K562 (cell line): ENCODE results near the gene HSPA4. TPM values are rescaled to one million over a fixed set of nuclear protein-coding genes. Genes with fewer than 3 reads are reported as not detected.

ENCODE experiments used
- ATAC-seq: fragments of 200-7000 bp; cut with Tn5 transposase; 3 replicates; pipeline ENCODE4 v1.9.1; 2020; ENCODE audit warnings: moderate library complexity
- BruUV-seq: library from RNA; stranded (reverse); fragments of 400-500 nt; replicated peaks from 2 replicates; lab custom pipeline; 2021; lab: Mats Ljungman, UMichigan
- CTCF ChIA-PET: fragments of 300-600 bp; formaldehyde crosslinking; extraction: SDS; loops from one replicate; lab custom pipeline; 2021; ENCODE audit warnings: low intra/inter-chr PET ratio; lab: Yijun Ruan, JAX
- POLR2A ChIA-PET: fragments of 300-600, 350-650 bp; sonication (Branson Sonifier 250); formaldehyde crosslinking; extraction: SDS; loops from one replicate; lab custom pipeline; 2021; ENCODE audit warnings: antibody characterized with exemption, inconsistent platforms; lab: Yijun Ruan, JAX
- DNase-seq, 4 experiments: peaks; one replicate each; pipeline versions ENCODE4 v3.0.0 to v3.0.0-alpha.2; 2011 to 2018; ENCODE audit warnings: low spot score in 3 of 4, mixed read lengths in 3 of 4; ENCODE audit errors: extremely low read depth in 1 of 4
- FAIRE-seq: peaks from 2 replicates; lab custom pipeline; 2011; peaks lifted over from hg19 to GRCh38; lab: Jason Lieb, UNC
- H2AFZ ChIP-seq: 2 replicates; pipeline ENCODE4 v1.6.0; 2011; ENCODE audit warnings: low read depth, low read length, control low read depth, inconsistent platforms
- H3K27ac ChIP-seq: fragments of 200-600 bp; 3 replicates; pipeline ENCODE4 v1.8.0; 2011; ENCODE audit warnings: low read depth, mild to moderate bottlenecking, control low read depth, inconsistent platforms, low read length, moderate library complexity, mixed read lengths; ENCODE audit errors: extremely low read depth
- H3K27me3 ChIP-seq, 2 experiments: fragments of 300-600 bp in 1 of 2; 2 replicates in 1 of 2; 3 replicates in 1 of 2; pipeline versions ENCODE4 v1.6.0 to v1.8.0; 2011; ENCODE audit warnings: inconsistent platforms in 2 of 2, low read length in 2 of 2, mild to moderate bottlenecking in 1 of 2, mixed read lengths in 1 of 2, moderate library complexity in 1 of 2; ENCODE audit not compliant: control insufficient read depth in 2 of 2, insufficient read depth in 2 of 2
- H3K36me3 ChIP-seq: fragments of 300-600 bp; 3 replicates; pipeline ENCODE4 v1.8.0; 2011; ENCODE audit warnings: mild to moderate bottlenecking, low read length, inconsistent platforms; ENCODE audit not compliant: control insufficient read depth, insufficient read depth
- H3K4me1 ChIP-seq, 2 experiments: fragments of 200-600 bp in 1 of 2; replicated peaks in 1 of 2; 2 replicates in 1 of 2; 3 replicates in 1 of 2; pipeline versions ENCODE4 v1.5.1 to v1.8.0; 2011; ENCODE audit warnings: inconsistent platforms in 2 of 2, low read length in 2 of 2, mild to moderate bottlenecking in 1 of 2, mixed read lengths in 1 of 2, moderate library complexity in 1 of 2; ENCODE audit not compliant: control insufficient read depth in 2 of 2, insufficient read depth in 2 of 2
- H3K4me2 ChIP-seq: 2 replicates; pipeline ENCODE4 v1.6.1; 2011; ENCODE audit warnings: low read length, control low read depth, inconsistent platforms, mixed read lengths; ENCODE audit not compliant: insufficient read depth
- H3K4me3 ChIP-seq: fragments of 200-600 bp; sonication (generic), shearing (Covaris generic); 2 replicates; pipeline ENCODE4 v1.5.1; 2016; ENCODE audit warnings: control low read depth, inconsistent platforms
- H3K79me2 ChIP-seq: fragments of 200-600 bp; 3 replicates; pipeline ENCODE4 v1.8.0; 2011; ENCODE audit warnings: low read length, inconsistent platforms; ENCODE audit not compliant: control insufficient read depth, insufficient read depth
- H3K9ac ChIP-seq, 2 experiments: 2 replicates each; pipeline versions ENCODE4 v1.6.0 to v1.6.1; 2011; ENCODE audit warnings: low read depth in 2 of 2, low read length in 2 of 2, control low read depth in 1 of 2, inconsistent platforms in 1 of 2, mild to moderate bottlenecking in 1 of 2, mixed read lengths in 1 of 2; ENCODE audit not compliant: insufficient read depth in 1 of 2
- H3K9me1 ChIP-seq: one replicate; pipeline ENCODE4 v1.6.0; 2011; ENCODE audit warnings: inconsistent platforms, mild to moderate bottlenecking, low read length, moderate library complexity; ENCODE audit not compliant: control insufficient read depth, insufficient read depth
- H3K9me3 ChIP-seq: replicated peaks from 2 replicates; pipeline ENCODE4 v1.5.1; 2011; ENCODE audit warnings: low read depth, low read length, inconsistent platforms; ENCODE audit not compliant: control insufficient read depth, insufficient read depth
- H4K20me1 ChIP-seq: replicated peaks from 2 replicates; pipeline ENCODE4 v1.6.1; 2011; ENCODE audit warnings: low read length, inconsistent platforms, mixed read lengths; ENCODE audit not compliant: control insufficient read depth, insufficient read depth
- CBX1 ChIP-seq: sonication (generic); IDR thresholded peaks from 2 replicates; pipeline ENCODE4 v1.6.1; 2016; ENCODE audit warnings: antibody characterized with exemption, low read depth, mild to moderate bottlenecking
- HMG20A ChIP-seq: fragments of 450-650 bp; formaldehyde crosslinking; conservative IDR thresholded peaks from 2 replicates; pipeline ENCODE4 v1.4.0; 2020; ENCODE audit warnings: mild to moderate bottlenecking, mixed read lengths
- POLR3G ChIP-seq: IDR thresholded peaks from 2 replicates; pipeline ENCODE4 v1.6.1; 2011; ENCODE audit not compliant: insufficient read length, insufficient replicate concordance; ENCODE audit errors: extremely low read depth
- SNRNP70 ChIP-seq: fragments of 200-400 bp; formaldehyde crosslinking; optimal IDR thresholded peaks from 2 replicates; pipeline ENCODE3; 2017; ENCODE audit warnings: low read depth, low read length
- TEAD2 ChIP-seq: fragments of 450-650 bp; IDR thresholded peaks from 2 replicates; pipeline ENCODE4 v1.6.1; 2016; ENCODE audit warnings: missing genetic modification characterization, control low read depth, missing compliant biosample characterization
- ZBTB17 ChIP-seq: fragments of 450-650 bp; formaldehyde crosslinking; IDR thresholded peaks from 2 replicates; pipeline ENCODE4 v1.4.0; 2020; ENCODE audit warnings: mild to moderate bottlenecking
- ZBTB7A ChIP-seq: IDR thresholded peaks from 2 replicates; pipeline ENCODE4 v1.6.1; 2011; ENCODE audit warnings: low read depth, mild to moderate bottlenecking, low read length, moderate library complexity, borderline replicate concordance; ENCODE audit not compliant: control insufficient read depth
- WGBS: fragments of 100-300 bp; shearing (Covaris generic); methylation state at CpG from one replicate; pipeline ENCODE4 v1.1.6; 2016; ENCODE audit warnings: low coverage, mixed read lengths; ENCODE audit not compliant: insufficient coverage; ENCODE audit errors: missing lambda C conversion rate; 5-methylcytosine and 5-hydroxymethylcytosine counted together
- in situ Hi-C: fragments of 300-500 bp; cut with MboI; formaldehyde crosslinking; loops from 4 replicates; pipeline ENCODE4 v1.15.0; 2018; ENCODE audit warnings: inconsistent platforms, mixed read lengths
- intact Hi-C: fragments of 100-400 bp; cut with micrococcal nuclease; formaldehyde crosslinking; loops from 2 replicates; pipeline ENCODE4 v1.14.2; 2022
- polyA plus RNA-seq, 8 experiments: library from polyadenylated mRNA; depleted of rRNA in 4 of 8; stranded (reverse) in 5 of 8; unstranded in 3 of 8; fragments of >200 nt; fragmentation: Nextera tagmentation in 2 of 8; fragmentation: Illumina TruSeq in 1 of 8; extraction: Ambion mirVana in 2 of 8; extraction: Trizol in 1 of 8; gene quantifications; 2 replicates each; pipeline versions ENCODE4 v1.2.1 to v1.2.3, GENCODE V29; 2011 to 2014; ENCODE audit warnings: inconsistent platforms in 1 of 8, missing spikeins in 1 of 8
- total RNA-seq, 7 experiments: library from RNA; depleted of rRNA in 6 of 7; stranded (reverse); fragments of >200 nt in 6 of 7; fragmentation: Illumina TruSeq in 2 of 7; extraction: Trizol in 2 of 7; gene quantifications; 2 replicates each; pipeline versions ENCODE4 v1.2.1 to v1.2.3, GENCODE V29; 2011 to 2021; ENCODE audit warnings: low replicate concordance in 1 of 7
- TF ChIP-seq, protein P1 (sequence below): fragments of 450-650 bp; IDR thresholded peaks from 2 replicates; pipeline ENCODE4 v1.6.1; 2016; ENCODE audit warnings: missing biosample characterization, missing genetic modification characterization
- TF ChIP-seq, protein P2 (sequence below): sonication (generic); formaldehyde crosslinking; IDR thresholded peaks from 2 replicates; pipeline ENCODE4 v1.8.0; 2022; ENCODE audit warnings: mild to moderate bottlenecking, low read depth, missing genetic modification reagents
- TF ChIP-seq, protein P3 (sequence below): sonication (generic); formaldehyde crosslinking; IDR thresholded peaks from 2 replicates; pipeline ENCODE4 v1.9.0; 2022; ENCODE audit warnings: mild to moderate bottlenecking, missing genetic modification reagents

The HSPA4 gene
- total and polyA plus RNA-seq, 9 of the 15 experiments (the other 6 are each of a cell fraction or from before 2014, with no cell fraction given), result 90.3 to 286 (median 148) TPM

DNA sequence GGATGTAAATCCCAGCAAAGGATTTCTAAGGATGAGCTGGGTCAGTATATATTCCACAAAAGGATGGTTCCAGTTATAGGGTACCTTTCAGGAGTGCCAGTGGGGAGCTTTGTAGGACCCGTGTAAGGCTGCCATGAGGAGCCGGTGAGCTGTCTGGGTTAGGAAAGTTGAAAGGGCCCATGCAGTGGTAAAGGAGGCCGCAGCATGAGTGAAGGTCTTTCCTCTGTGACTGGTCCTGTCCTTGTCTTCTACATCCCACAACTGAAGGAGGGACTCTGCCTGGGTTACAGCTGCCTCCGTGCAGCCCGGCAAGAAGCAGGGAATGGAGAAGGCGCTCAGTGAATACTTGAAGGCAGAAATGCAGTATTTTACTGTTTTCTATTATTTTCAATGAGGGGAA is 58.9 kb downstream of the HSPA4 start:
- POLR2A ChIA-PET, result interaction anchor here (0.5 to 1.4 kb wide), 5 partner anchors 17 to 1115 kb away, joined by 3 to 5 read pairs (median 4); partner anchors contain the start of gene PPP2CA
- CTCF ChIA-PET, result interaction anchor here (0.7 to 6.0 kb wide), 9 partner anchors 138 to 355 kb away, joined by 3 to 69 read pairs (median 7); no protein-coding TSS in a partner anchor
- no peaks in the 10 kb centered on the region for H3K79me2 ChIP-seq
- FAIRE-seq (no peak), DNase-seq (no peak), ATAC-seq (peak; percentile 14; the same call in 1 of the 3 replicates)
- peaks cover 12 to 38% of the 10 kb centered on the region in 2 experiments; a peak in 4 of 5 replicates for H3K27me3 ChIP-seq
- WGBS, result 2% methylated on average over 6 of the region's 6 CpGs
- H3K4me1 ChIP-seq, result peaks cover 0 to 3% of the 10 kb centered on the region in 2 experiments; a peak in 2 of 5 replicates
- H3K27ac ChIP-seq, result no peak overlapping the region
- no TSS peak for BruUV-seq
- H3K4me2 ChIP-seq, result no peak overlapping the region
- intact Hi-C loops (loop anchor here (1.0 to 5.0 kb wide), 4 partner anchors 138 to 352 kb away; no protein-coding TSS in a partner anchor), in situ Hi-C loops (loop anchor here (25.0 kb wide), 1 partner anchor 352 kb away; no protein-coding TSS in a partner anchor)
- H3K36me3 ChIP-seq, result peaks cover 2% of the 10 kb centered on the region; the same call in 1 of the 3 replicates
- no peak overlapping the region for H3K4me3 ChIP-seq
- H3K9ac ChIP-seq, result no peak overlapping the region
- no peak for TF ChIP-seq SNRNP70
- TF ChIP-seq, protein P1, sequence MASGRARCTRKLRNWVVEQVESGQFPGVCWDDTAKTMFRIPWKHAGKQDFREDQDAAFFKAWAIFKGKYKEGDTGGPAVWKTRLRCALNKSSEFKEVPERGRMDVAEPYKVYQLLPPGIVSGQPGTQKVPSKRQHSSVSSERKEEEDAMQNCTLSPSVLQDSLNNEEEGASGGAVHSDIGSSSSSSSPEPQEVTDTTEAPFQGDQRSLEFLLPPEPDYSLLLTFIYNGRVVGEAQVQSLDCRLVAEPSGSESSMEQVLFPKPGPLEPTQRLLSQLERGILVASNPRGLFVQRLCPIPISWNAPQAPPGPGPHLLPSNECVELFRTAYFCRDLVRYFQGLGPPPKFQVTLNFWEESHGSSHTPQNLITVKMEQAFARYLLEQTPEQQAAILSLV (tag), result no peak
- TF ChIP-seq TEAD2, result no peak
- no peak for TF ChIP-seq ZBTB7A
- TF ChIP-seq ZBTB17, result no peak
- TF ChIP-seq CBX1, result no peak
- no peak for TF ChIP-seq HMG20A
- TF ChIP-seq, protein P2, sequence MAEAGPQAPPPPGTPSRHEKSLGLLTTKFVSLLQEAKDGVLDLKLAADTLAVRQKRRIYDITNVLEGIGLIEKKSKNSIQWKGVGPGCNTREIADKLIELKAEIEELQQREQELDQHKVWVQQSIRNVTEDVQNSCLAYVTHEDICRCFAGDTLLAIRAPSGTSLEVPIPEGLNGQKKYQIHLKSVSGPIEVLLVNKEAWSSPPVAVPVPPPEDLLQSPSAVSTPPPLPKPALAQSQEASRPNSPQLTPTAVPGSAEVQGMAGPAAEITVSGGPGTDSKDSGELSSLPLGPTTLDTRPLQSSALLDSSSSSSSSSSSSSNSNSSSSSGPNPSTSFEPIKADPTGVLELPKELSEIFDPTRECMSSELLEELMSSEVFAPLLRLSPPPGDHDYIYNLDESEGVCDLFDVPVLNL (CRISPR knock-in tag), result no peak
- TF ChIP-seq, protein P3, sequence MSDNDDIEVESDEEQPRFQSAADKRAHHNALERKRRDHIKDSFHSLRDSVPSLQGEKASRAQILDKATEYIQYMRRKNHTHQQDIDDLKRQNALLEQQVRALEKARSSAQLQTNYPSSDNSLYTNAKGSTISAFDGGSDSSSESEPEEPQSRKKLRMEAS (CRISPR knock-in tag), result no peak
- TF ChIP-seq POLR3G, result no peak
- H3K9me3 ChIP-seq, result no peaks in the 10 kb centered on the region
- no peak overlapping the region for H2AFZ ChIP-seq
- no peaks in the 10 kb centered on the region for H3K9me1 ChIP-seq
- H4K20me1 ChIP-seq, result no peaks in the 10 kb centered on the region
